WTC11 (cell line): ENCODE results near the gene PLXNA2. TPM values are rescaled to one million over a fixed set of nuclear protein-coding genes. Genes with fewer than 3 reads are reported as not detected.

ENCODE experiments used
- ATAC-seq: fragments of 200-7000 bp; cut with Tn5 transposase; 2 replicates; pipeline ENCODE4 v1.10.0; 2021; ENCODE audit warnings: mild to moderate bottlenecking, moderate library complexity
- CTCF ChIA-PET: fragments of 300-600 bp; sonication (Branson Sonifier 250); formaldehyde crosslinking; loops from one replicate; lab custom pipeline; 2021; ENCODE audit warnings: antibody characterized with exemption; lab: Charles Lee
- POLR2A ChIA-PET: fragments of 350-600 bp; sonication (Branson Sonifier 250); formaldehyde crosslinking; loops from one replicate; lab custom pipeline; 2021; ENCODE audit warnings: antibody characterized with exemption; lab: Charles Lee
- DNase-seq: peaks from one replicate; pipeline ENCODE4 v3.0.0; 2021; ENCODE audit warnings: low spot score
- H3K27ac Mint-ChIP-seq: 2 replicates; pipeline ENCODE4 v1.8.0; 2021; ENCODE audit warnings: mixed read lengths
- H3K27me3 Mint-ChIP-seq: 2 replicates; pipeline ENCODE4 v1.8.0; 2021; ENCODE audit warnings: low read depth, mild to moderate bottlenecking, moderate library complexity, mixed read lengths
- H3K36me3 Mint-ChIP-seq: 2 replicates; pipeline ENCODE4 v1.8.0; 2021; ENCODE audit warnings: mixed read lengths
- H3K4me1 Mint-ChIP-seq: 2 replicates; pipeline ENCODE4 v1.8.0; 2022; ENCODE audit warnings: mixed read lengths
- H3K4me3 Mint-ChIP-seq: 2 replicates; pipeline ENCODE4 v1.8.0; 2021; ENCODE audit warnings: mild to moderate bottlenecking, moderate library complexity, mixed read lengths
- H3K9me3 Mint-ChIP-seq: 2 replicates; pipeline ENCODE4 v1.8.0; 2021; ENCODE audit warnings: mixed read lengths
- ATF1 ChIP-seq: sonication (generic); formaldehyde crosslinking; IDR thresholded peaks from 2 replicates; pipeline ENCODE4 v1.8.1; 2023; ENCODE audit warnings: mild to moderate bottlenecking, moderate library complexity, missing genetic modification reagents
- CREB1 ChIP-seq: sonication (generic); formaldehyde crosslinking; IDR thresholded peaks from 2 replicates; pipeline ENCODE4 v1.8.0; 2023; ENCODE audit warnings: mild to moderate bottlenecking, missing genetic modification reagents
- CREM ChIP-seq: sonication (generic); formaldehyde crosslinking; IDR thresholded peaks from 2 replicates; pipeline ENCODE4 v1.8.1; 2022; ENCODE audit warnings: mild to moderate bottlenecking, missing genetic modification reagents, moderate library complexity
- IRF2 ChIP-seq: sonication (generic); formaldehyde crosslinking; IDR thresholded peaks from 2 replicates; pipeline ENCODE4 v1.8.0; 2022; ENCODE audit warnings: low read depth, missing genetic modification reagents, borderline replicate concordance
- MXD4 ChIP-seq: fragments of 250-450 bp; sonication (Bioruptor Pico); IDR thresholded peaks from 2 replicates; pipeline ENCODE4 v1.8.0; 2021; ENCODE audit warnings: mild to moderate bottlenecking, moderate library complexity, borderline replicate concordance
- NFYB ChIP-seq: sonication (generic); formaldehyde crosslinking; conservative IDR thresholded peaks from 2 replicates; pipeline ENCODE4 v1.8.0; 2022; ENCODE audit warnings: low read depth, missing genetic modification reagents
- TP53 ChIP-seq: sonication (generic); formaldehyde crosslinking; IDR thresholded peaks from 2 replicates; pipeline ENCODE4 v1.8.1; 2023; ENCODE audit warnings: mild to moderate bottlenecking, missing genetic modification reagents
- ZNF219 ChIP-seq: sonication (generic); formaldehyde crosslinking; IDR thresholded peaks from 2 replicates; pipeline ENCODE4 v1.8.0; 2023; ENCODE audit warnings: missing genetic modification reagents, mild to moderate bottlenecking, borderline replicate concordance
- ZNF416 ChIP-seq: fragments of 250-450 bp; sonication (Bioruptor Pico); IDR thresholded peaks from 2 replicates; pipeline ENCODE4 v1.9.0; 2021; ENCODE audit warnings: mild to moderate bottlenecking, inconsistent platforms
- total RNA-seq: library from RNA; stranded (reverse); gene quantifications from 3 replicates; pipeline ENCODE4 v1.2.3, GENCODE V29; 2021
- TF ChIP-seq, protein P1 (sequence below): sonication (generic); formaldehyde crosslinking; IDR thresholded peaks from 2 replicates; pipeline ENCODE4 v1.8.0; 2022; ENCODE audit warnings: mild to moderate bottlenecking, missing genetic modification reagents
- TF ChIP-seq, protein P2 (sequence below): fragments of 250-450 bp; sonication (Bioruptor Pico); IDR thresholded peaks from 2 replicates; pipeline ENCODE4 v1.9.0; 2021; ENCODE audit warnings: mild to moderate bottlenecking, borderline replicate concordance
- TF ChIP-seq, protein P3 (sequence below): fragments of 200-600 bp; IDR thresholded peaks from 2 replicates; pipeline ENCODE4 v1.8.0; 2022; ENCODE audit warnings: antibody characterized with exemption
- TF ChIP-seq, protein P4 (sequence below): sonication (generic); formaldehyde crosslinking; IDR thresholded peaks from 2 replicates; pipeline ENCODE4 v1.8.1; 2022; ENCODE audit warnings: low read depth, missing genetic modification reagents, borderline replicate concordance
- TF ChIP-seq, protein P5 (sequence below): sonication (generic); formaldehyde crosslinking; IDR thresholded peaks from 2 replicates; pipeline ENCODE4 v1.8.0; 2023; ENCODE audit warnings: missing genetic modification reagents, mild to moderate bottlenecking, borderline replicate concordance
- TF ChIP-seq, protein P6 (sequence below): sonication (generic); formaldehyde crosslinking; IDR thresholded peaks from 2 replicates; pipeline ENCODE4 v1.8.0; 2022; ENCODE audit warnings: mild to moderate bottlenecking, missing genetic modification reagents

Gene PLXNA2
- total RNA-seq, 1 experiment from 2014 or later, result 4.2 TPM

DNA sequence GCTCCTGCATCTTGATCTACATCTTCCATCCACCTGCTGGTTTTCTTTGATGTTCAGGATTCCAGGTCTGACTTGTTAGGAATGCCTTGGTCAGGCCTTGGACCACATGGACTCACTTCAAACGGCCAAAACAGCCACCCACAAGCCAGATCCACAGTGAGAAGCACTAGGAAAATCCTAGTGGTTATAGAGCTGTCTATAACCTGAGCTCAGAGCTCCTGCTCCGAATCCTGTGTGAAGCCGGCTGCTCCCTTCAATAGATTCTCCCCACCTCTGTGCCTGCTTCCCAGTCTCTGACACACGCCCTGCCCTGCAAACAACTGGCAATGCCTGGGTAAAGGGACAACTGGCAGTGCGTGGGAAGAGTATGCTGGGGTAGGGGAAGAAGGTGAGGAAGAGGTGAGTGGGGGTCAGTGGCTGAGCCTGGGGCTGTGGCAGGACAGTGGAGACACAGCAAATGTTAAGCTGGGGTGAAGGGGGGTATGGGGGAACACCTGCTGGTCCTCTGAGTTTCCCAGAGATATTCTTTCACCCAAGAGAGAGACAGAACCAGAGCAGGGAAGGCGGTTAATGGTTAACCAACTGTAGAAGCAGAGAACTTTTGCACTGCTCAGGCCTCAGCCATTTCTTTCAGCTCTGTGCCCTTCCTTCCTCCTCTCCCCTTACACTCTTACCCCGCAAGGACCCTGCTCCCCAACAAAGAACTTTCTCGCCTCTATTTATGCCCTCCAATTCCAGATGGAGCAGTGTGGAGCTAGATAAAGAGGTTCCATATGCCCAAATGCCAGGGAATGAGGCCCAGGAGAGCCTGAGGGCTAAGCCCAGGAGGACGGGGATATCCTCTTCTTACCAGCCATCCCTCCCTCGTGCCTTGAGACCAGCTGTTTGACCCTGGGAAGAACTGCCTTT lies 4.5 kb downstream of the PLXNA2 start:
- no peaks in the 10 kb centered on the region for H3K9me3 Mint-ChIP-seq
- H3K27me3 Mint-ChIP-seq, result peaks cover 37% of the 10 kb centered on the region
- ChIA-PET CTCF (interaction anchor here (0.7 to 5.4 kb wide), 22 partner anchors 8 to 353 kb away, joined by 3 to 40 read pairs (median 5); no protein-coding TSS in a partner anchor), POLR2A (no interaction called here)
- ATAC-seq, result no peak
- TF ChIP-seq TP53 (CRISPR knock-in tag), result no peak
- TF ChIP-seq, protein P1, sequence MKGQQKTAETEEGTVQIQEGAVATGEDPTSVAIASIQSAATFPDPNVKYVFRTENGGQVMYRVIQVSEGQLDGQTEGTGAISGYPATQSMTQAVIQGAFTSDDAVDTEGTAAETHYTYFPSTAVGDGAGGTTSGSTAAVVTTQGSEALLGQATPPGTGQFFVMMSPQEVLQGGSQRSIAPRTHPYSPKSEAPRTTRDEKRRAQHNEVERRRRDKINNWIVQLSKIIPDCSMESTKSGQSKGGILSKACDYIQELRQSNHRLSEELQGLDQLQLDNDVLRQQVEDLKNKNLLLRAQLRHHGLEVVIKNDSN (CRISPR knock-in tag), result no peak
- TF ChIP-seq MXD4 (CRISPR knock-in tag), result no peak
- TF ChIP-seq ATF1, result no peak
- TF ChIP-seq, protein P2, sequence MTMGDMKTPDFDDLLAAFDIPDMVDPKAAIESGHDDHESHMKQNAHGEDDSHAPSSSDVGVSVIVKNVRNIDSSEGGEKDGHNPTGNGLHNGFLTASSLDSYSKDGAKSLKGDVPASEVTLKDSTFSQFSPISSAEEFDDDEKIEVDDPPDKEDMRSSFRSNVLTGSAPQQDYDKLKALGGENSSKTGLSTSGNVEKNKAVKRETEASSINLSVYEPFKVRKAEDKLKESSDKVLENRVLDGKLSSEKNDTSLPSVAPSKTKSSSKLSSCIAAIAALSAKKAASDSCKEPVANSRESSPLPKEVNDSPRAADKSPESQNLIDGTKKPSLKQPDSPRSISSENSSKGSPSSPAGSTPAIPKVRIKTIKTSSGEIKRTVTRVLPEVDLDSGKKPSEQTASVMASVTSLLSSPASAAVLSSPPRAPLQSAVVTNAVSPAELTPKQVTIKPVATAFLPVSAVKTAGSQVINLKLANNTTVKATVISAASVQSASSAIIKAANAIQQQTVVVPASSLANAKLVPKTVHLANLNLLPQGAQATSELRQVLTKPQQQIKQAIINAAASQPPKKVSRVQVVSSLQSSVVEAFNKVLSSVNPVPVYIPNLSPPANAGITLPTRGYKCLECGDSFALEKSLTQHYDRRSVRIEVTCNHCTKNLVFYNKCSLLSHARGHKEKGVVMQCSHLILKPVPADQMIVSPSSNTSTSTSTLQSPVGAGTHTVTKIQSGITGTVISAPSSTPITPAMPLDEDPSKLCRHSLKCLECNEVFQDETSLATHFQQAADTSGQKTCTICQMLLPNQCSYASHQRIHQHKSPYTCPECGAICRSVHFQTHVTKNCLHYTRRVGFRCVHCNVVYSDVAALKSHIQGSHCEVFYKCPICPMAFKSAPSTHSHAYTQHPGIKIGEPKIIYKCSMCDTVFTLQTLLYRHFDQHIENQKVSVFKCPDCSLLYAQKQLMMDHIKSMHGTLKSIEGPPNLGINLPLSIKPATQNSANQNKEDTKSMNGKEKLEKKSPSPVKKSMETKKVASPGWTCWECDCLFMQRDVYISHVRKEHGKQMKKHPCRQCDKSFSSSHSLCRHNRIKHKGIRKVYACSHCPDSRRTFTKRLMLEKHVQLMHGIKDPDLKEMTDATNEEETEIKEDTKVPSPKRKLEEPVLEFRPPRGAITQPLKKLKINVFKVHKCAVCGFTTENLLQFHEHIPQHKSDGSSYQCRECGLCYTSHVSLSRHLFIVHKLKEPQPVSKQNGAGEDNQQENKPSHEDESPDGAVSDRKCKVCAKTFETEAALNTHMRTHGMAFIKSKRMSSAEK (CRISPR knock-in tag), result no peak
- H3K36me3 Mint-ChIP-seq, result no peaks in the 10 kb centered on the region
- peaks cover 46% of the 10 kb centered on the region for H3K4me1 Mint-ChIP-seq
- no peak overlapping the region for H3K27ac Mint-ChIP-seq
- DNase-seq, result no peak
- H3K4me3 Mint-ChIP-seq, result no peak overlapping the region

DNA sequence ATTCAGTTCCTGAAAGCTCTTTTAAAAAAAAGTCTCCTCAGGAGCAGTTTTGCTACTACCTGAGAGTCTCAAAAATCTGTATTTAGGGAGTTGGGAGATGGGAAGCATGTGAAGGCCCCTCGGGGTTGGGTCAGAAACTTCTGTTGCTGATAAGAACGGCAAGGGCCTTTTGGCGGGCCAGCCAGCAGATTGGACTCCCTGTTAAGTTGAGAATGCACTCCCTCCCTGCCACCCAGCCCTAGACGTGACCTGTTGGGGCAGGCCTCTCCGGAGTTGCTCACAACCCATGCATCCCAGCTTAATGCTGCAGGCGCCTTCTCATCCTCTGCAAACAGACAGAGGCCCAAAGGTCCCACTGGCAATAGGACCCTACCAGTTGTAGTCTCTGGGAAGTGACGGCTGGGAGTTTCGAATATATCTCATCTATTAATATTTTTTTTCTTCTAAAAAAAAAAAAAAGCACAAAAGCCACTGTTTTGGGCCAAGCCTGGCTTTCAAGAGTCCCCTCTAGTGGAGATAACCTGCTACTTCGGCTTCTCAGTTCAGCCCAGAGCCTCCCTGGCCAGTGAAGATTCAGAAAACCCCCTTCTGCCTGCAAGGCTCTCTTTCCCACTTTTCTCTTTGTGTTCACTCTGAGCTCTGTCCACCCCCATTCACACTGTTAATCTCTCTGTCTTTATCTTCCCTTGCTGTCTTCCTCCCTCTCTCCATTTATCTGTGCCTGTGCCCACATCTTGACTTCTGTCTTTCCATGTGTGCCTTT lies 5.3 kb downstream of the PLXNA2 start:
- Mint-ChIP-seq H3K9me3 (no peaks in the 10 kb centered on the region), H3K4me1 (peaks cover 47% of the 10 kb centered on the region), H3K27me3 (peaks cover 31% of the 10 kb centered on the region), H3K36me3 (no peaks in the 10 kb centered on the region), H3K27ac (no peak overlapping the region)
- ATAC-seq, result peak; percentile 69
- DNase-seq, result peak; percentile 51
- ChIA-PET POLR2A (no interaction called here), CTCF (interaction anchor here (0.5 to 5.4 kb wide), 51 partner anchors 8 to 352 kb away, joined by 3 to 40 read pairs (median 4); no protein-coding TSS in a partner anchor)
- no peak for TF ChIP-seq CREM
- TF ChIP-seq, protein P3, sequence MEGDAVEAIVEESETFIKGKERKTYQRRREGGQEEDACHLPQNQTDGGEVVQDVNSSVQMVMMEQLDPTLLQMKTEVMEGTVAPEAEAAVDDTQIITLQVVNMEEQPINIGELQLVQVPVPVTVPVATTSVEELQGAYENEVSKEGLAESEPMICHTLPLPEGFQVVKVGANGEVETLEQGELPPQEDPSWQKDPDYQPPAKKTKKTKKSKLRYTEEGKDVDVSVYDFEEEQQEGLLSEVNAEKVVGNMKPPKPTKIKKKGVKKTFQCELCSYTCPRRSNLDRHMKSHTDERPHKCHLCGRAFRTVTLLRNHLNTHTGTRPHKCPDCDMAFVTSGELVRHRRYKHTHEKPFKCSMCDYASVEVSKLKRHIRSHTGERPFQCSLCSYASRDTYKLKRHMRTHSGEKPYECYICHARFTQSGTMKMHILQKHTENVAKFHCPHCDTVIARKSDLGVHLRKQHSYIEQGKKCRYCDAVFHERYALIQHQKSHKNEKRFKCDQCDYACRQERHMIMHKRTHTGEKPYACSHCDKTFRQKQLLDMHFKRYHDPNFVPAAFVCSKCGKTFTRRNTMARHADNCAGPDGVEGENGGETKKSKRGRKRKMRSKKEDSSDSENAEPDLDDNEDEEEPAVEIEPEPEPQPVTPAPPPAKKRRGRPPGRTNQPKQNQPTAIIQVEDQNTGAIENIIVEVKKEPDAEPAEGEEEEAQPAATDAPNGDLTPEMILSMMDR, result peak; percentile 64
- TF ChIP-seq, all 79 proteins: peak for 1
- no peak overlapping the region for H3K4me3 Mint-ChIP-seq

DNA sequence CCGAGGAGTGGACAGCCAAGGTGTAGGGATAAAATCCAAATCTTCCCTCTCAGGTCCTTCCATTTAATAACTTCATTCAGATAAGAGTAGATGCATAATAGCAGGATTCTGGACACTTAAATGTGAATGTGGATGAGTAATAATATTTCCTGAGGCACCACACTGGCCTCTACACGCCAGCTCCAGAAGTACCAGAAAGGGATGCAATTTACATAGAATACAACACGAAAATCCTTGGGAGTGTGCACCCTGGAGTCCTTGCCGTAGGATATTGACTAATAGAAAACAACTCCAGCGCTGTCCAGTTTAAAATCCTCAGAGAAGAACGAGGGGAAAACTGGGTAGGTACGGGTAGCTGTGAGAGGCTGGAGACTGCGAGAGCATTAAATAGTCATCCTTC lies 6.9 kb downstream of the PLXNA2 start:
- no peaks in the 10 kb centered on the region for H3K36me3 Mint-ChIP-seq
- ChIA-PET CTCF (interaction anchor here (0.6 to 5.4 kb wide), 10 partner anchors 11 to 240 kb away, joined by 3 to 39 read pairs (median 10); no protein-coding TSS in a partner anchor), POLR2A (interaction anchor here (0.7 kb wide), 1 partner anchor 105 kb away, joined by 3 read pairs; no protein-coding TSS in a partner anchor)
- DNase-seq (no peak), ATAC-seq (no peak)
- H3K4me1 Mint-ChIP-seq, result peaks cover 56% of the 10 kb centered on the region
- H3K9me3 Mint-ChIP-seq, result no peaks in the 10 kb centered on the region
- no peak overlapping the region for H3K27ac Mint-ChIP-seq
- H3K27me3 Mint-ChIP-seq, result peaks cover 18% of the 10 kb centered on the region
- no peak overlapping the region for H3K4me3 Mint-ChIP-seq
- TF ChIP-seq, protein P4, sequence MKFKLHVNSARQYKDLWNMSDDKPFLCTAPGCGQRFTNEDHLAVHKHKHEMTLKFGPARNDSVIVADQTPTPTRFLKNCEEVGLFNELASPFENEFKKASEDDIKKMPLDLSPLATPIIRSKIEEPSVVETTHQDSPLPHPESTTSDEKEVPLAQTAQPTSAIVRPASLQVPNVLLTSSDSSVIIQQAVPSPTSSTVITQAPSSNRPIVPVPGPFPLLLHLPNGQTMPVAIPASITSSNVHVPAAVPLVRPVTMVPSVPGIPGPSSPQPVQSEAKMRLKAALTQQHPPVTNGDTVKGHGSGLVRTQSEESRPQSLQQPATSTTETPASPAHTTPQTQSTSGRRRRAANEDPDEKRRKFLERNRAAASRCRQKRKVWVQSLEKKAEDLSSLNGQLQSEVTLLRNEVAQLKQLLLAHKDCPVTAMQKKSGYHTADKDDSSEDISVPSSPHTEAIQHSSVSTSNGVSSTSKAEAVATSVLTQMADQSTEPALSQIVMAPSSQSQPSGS (CRISPR knock-in tag), result no peak
- TF ChIP-seq, protein P5, sequence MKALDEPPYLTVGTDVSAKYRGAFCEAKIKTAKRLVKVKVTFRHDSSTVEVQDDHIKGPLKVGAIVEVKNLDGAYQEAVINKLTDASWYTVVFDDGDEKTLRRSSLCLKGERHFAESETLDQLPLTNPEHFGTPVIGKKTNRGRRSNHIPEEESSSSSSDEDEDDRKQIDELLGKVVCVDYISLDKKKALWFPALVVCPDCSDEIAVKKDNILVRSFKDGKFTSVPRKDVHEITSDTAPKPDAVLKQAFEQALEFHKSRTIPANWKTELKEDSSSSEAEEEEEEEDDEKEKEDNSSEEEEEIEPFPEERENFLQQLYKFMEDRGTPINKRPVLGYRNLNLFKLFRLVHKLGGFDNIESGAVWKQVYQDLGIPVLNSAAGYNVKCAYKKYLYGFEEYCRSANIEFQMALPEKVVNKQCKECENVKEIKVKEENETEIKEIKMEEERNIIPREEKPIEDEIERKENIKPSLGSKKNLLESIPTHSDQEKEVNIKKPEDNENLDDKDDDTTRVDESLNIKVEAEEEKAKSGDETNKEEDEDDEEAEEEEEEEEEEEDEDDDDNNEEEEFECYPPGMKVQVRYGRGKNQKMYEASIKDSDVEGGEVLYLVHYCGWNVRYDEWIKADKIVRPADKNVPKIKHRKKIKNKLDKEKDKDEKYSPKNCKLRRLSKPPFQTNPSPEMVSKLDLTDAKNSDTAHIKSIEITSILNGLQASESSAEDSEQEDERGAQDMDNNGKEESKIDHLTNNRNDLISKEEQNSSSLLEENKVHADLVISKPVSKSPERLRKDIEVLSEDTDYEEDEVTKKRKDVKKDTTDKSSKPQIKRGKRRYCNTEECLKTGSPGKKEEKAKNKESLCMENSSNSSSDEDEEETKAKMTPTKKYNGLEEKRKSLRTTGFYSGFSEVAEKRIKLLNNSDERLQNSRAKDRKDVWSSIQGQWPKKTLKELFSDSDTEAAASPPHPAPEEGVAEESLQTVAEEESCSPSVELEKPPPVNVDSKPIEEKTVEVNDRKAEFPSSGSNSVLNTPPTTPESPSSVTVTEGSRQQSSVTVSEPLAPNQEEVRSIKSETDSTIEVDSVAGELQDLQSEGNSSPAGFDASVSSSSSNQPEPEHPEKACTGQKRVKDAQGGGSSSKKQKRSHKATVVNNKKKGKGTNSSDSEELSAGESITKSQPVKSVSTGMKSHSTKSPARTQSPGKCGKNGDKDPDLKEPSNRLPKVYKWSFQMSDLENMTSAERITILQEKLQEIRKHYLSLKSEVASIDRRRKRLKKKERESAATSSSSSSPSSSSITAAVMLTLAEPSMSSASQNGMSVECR (CRISPR knock-in tag), result no peak
- TF ChIP-seq ZNF416 (CRISPR knock-in tag) (no peak), ZNF219 (CRISPR knock-in tag) (no peak), NFYB (CRISPR knock-in tag) (no peak), IRF2 (CRISPR knock-in tag) (no peak), CREB1 (CRISPR knock-in tag) (no peak)
- TF ChIP-seq, protein P6, sequence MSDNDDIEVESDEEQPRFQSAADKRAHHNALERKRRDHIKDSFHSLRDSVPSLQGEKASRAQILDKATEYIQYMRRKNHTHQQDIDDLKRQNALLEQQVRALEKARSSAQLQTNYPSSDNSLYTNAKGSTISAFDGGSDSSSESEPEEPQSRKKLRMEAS (CRISPR knock-in tag), result no peak
